ENCODE measurements around the gene DYSF. TPM values are rescaled to one million over a fixed set of nuclear protein-coding genes. Genes with fewer than 3 reads are reported as not detected.

DYSF gene
- total RNA-seq, 2 experiments from 2014 or later, result not detected

DNA sequence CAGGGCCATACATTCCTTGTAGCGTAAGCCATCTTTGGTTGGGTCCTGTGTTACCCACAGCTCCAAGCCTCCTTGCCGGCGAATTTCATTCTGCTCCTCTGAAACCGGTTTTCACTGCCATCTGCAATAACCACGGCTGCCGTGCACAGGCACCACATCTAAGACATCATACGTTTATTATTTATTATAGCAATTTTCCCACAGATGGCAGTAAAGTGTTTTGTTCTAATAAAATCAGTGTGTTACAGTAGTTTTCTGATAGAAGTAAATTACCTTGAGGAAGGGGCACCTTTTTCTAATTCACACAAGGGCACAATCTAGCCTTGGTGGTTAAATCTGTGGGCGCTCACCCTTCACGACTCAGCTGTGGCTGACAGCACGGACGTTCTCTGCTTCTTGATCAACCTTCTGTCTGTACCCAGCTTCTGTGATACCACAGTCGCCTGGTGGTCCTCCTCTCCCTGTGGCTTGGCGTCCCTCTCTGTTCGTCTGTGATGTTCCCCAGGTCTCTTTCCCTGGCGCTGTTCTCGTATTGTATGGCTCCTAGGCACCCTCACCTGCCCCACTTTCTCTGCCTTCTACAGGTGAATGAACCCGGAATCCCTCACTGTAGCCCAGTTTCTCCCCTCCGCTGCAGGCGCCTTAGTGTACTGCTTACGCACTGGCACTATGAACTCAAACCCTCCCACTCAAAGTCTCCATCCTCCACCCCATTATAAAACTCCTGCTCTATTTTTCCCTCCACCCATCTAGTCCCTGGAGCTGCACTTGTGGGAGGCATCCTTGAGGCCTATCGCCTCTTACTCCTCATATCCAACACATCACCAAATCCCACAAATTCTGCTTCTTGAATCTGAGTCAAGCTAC is 236.8 kb downstream of the DYSF start:
- DNase-seq (ENCODE audit: low spot score), result no peak
- Histone ChIP-seq H3K36me3 (ENCODE audit: insufficient read depth, low read length) (no peaks in the 10 kb centered on the region), H3K27ac (ENCODE audit: low read depth, low read length, poor library complexity, severe bottlenecking) (no peak overlapping the region), H3K79me2 (ENCODE audit: insufficient read depth, low read depth, low read length) (no peaks in the 10 kb centered on the region), H2AFZ (ENCODE audit: low read length) (no peak overlapping the region), H3K4me1 (ENCODE audit: insufficient read depth, low read length, poor library complexity, severe bottlenecking) (no peaks in the 10 kb centered on the region), H3K4me3 (ENCODE audit: low read depth, low read length, poor library complexity, severe bottlenecking) (no peak overlapping the region), H4K20me1 (ENCODE audit: insufficient read depth, low read length) (no peaks in the 10 kb centered on the region), H3K9me3 (ENCODE audit: low read length) (no peaks in the 10 kb centered on the region), H3K9me2 (ENCODE audit: insufficient read depth, low read length) (no peaks in the 10 kb centered on the region), H3K4me2 (ENCODE audit: low read length) (no peak overlapping the region)
- intact Hi-C loops (cut with micrococcal nuclease; ENCODE audit: unreplicated experiment), result no loop called here
- ChIA-PET POLR2A (interaction anchor here (0.6 kb wide), 1 partner anchor 167 kb away, joined by 4 read pairs; no protein-coding TSS in a partner anchor), CTCF (ENCODE audit: unreplicated experiment) (no interaction called here)
- TF ChIP-seq, protein P1, sequence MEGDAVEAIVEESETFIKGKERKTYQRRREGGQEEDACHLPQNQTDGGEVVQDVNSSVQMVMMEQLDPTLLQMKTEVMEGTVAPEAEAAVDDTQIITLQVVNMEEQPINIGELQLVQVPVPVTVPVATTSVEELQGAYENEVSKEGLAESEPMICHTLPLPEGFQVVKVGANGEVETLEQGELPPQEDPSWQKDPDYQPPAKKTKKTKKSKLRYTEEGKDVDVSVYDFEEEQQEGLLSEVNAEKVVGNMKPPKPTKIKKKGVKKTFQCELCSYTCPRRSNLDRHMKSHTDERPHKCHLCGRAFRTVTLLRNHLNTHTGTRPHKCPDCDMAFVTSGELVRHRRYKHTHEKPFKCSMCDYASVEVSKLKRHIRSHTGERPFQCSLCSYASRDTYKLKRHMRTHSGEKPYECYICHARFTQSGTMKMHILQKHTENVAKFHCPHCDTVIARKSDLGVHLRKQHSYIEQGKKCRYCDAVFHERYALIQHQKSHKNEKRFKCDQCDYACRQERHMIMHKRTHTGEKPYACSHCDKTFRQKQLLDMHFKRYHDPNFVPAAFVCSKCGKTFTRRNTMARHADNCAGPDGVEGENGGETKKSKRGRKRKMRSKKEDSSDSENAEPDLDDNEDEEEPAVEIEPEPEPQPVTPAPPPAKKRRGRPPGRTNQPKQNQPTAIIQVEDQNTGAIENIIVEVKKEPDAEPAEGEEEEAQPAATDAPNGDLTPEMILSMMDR (conservative IDR thresholded peaks at IDR 0.05; ENCODE audit: low read length), result no peak
- TF ChIP-seq EZH2phosphoT487 (IDR thresholded peaks at IDR 0.05; ENCODE audit: borderline replicate concordance, low read depth, low read length), result no peak
- no TSS peak for BruUV-seq (replicated peaks)

DNA sequence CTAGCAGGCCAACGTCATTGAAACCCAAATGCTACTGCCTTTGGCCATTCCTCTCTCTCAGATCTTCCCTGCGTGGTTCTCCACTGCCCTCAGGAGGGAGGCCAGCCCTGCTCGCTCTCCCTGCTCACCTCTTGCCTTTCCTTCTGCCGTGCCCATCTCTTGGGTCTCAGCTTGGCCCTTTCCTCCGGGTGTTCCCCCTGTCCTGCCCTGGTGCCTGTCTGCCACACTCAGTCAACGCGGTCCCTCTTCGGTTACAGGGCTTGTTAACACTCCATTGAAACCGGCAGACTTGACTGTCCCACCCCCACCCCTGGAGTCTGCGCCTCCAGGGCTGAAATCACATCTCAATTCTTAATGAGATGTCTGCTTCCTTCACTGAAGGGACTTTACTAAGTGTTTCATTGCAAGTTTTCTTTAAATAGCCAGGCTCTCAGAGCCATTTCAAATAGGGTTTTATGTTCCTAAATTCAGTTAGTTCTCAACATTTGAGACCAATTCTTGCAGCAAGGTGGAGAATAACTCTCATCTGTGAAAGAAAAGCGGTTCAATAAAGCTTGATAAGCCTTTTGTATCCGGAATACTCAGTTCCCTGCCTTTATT is 237.6 kb downstream of the DYSF start:
- intact Hi-C loops (cut with micrococcal nuclease; ENCODE audit: unreplicated experiment), result no loop called here
- no peak for DNase-seq (ENCODE audit: low spot score)
- no TSS peak for BruUV-seq (replicated peaks)
- CTCF ChIA-PET (ENCODE audit: unreplicated experiment), result no interaction called here
- Histone ChIP-seq H3K4me3 (ENCODE audit: low read depth, low read length, poor library complexity, severe bottlenecking) (no peak overlapping the region), H3K9me2 (ENCODE audit: insufficient read depth, low read length) (no peaks in the 10 kb centered on the region), H2AFZ (ENCODE audit: low read length) (no peak overlapping the region), H4K20me1 (ENCODE audit: insufficient read depth, low read length) (no peaks in the 10 kb centered on the region), H3K4me1 (ENCODE audit: insufficient read depth, low read length, poor library complexity, severe bottlenecking) (no peaks in the 10 kb centered on the region), H3K27ac (ENCODE audit: low read depth, low read length, poor library complexity, severe bottlenecking) (no peak overlapping the region), H3K36me3 (ENCODE audit: insufficient read depth, low read length) (no peaks in the 10 kb centered on the region), H3K79me2 (ENCODE audit: insufficient read depth, low read depth, low read length) (no peaks in the 10 kb centered on the region), H3K4me2 (ENCODE audit: low read length) (no peak overlapping the region), H3K9me3 (ENCODE audit: low read length) (no peaks in the 10 kb centered on the region)
- TF ChIP-seq EZH2phosphoT487 (IDR thresholded peaks at IDR 0.05; ENCODE audit: borderline replicate concordance, low read depth, low read length), result no peak
- TF ChIP-seq, protein P1 (conservative IDR thresholded peaks at IDR 0.05; ENCODE audit: low read length), result no peak
- POLR2A ChIA-PET, result no interaction called here
